Activated CD8-positive, alpha-beta memory T cell treated with anti-CD3 and anti-CD28 coated beads, Interleukin-2, amount 50 U/mL, for 48 hours (primary cell): ENCODE data around the gene TRAM2.

Source experiments
- DNase-seq: peaks from one replicate; pipeline ENCODE4 v3.0.0-alpha.2; 2020

TRAM2 gene

DNA sequence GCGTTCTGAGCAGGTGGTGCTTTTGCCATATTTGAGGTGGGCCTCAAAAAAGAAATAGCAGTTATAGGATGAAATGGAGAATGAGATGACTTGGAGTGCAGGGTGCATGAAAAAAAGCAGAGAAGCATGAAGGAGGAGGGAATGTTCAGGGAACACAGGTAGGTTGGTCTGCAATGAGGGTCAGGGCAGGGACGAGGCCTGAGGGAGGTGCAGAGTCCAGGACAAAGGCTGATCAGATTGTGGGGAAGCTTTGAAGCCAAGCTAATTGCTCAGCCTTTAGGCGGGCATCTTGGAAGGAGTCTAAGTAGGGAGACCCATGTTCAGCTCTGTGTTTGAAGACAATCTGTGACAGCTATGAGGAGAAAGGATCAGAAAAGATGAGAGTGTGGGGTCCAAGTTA is 12.0 kb downstream of the TRAM2 start:
- DNase-seq = no peak

DNA sequence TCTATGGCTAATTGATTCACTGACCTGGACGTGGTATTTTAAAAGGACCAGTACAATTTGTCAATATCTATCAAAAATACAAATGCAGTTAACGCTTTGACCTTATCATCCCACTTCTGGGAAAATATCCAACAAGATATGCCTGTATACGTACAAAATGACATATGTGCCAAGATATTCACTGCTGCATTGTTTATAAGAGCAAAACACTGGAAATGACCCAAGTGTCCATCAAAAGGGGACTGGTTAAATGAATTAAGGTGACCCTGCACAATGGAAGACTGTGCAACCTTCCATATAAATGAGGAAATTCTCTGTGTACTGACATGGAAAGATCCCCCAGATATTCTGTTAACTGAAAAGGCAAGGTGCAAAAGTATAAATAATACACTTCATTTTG is 13.9 kb downstream of the TRAM2 start:
- DNase-seq = no peak

DNA sequence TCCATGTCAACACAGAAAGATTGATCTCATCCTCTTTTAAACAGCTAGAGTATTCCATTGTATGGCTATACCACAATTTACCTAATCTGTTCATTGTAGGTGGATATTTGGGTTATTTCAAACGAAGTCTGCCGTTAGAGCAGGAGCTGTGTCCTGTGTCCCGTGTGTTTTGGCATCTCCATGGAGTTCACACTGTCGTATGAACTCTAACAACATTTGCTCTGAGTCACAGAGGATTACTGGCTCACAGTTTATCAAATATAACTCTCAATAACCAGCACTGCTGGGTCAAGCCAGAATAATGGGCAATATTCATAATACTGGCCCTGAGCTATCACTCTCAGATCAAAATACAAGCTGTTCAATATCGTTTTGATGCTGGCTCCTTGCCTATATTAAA is 16.4 kb downstream of the TRAM2 start:
- DNase-seq = no peak

DNA sequence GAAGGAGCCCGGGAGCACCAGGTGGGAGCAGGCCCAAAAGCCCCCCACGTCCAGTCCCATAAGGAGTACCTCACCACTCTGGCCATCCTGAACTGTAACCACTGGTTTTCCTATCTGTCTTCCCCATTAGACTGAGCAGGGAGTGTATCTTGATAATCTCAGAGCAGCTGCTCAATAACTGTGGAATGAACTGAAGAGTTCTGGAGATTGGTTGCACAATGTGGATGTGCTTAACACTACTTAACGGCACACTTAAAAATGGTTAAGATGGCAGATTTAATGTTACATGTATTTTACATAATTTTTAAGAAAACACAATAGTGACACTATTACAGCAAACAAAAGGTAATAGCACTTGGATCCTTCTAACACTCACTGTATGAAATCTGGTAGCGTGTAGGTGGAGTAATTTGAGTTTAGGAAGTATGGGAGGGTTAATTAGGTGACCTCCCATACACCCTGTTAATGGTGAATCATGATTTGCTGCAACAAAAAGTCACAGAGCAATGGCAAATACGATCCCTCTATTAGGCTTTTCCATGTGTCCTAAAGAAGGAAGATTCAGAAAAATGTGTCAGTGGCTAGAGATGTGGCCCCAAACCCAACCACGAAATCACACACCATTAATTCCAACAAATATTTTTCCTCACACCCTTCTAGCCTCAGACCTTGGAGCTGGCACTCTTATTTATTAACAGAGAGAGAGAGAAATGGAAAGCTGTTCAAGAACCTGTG is 18.4 kb downstream of the TRAM2 start:
- DNase-seq = no peak

DNA sequence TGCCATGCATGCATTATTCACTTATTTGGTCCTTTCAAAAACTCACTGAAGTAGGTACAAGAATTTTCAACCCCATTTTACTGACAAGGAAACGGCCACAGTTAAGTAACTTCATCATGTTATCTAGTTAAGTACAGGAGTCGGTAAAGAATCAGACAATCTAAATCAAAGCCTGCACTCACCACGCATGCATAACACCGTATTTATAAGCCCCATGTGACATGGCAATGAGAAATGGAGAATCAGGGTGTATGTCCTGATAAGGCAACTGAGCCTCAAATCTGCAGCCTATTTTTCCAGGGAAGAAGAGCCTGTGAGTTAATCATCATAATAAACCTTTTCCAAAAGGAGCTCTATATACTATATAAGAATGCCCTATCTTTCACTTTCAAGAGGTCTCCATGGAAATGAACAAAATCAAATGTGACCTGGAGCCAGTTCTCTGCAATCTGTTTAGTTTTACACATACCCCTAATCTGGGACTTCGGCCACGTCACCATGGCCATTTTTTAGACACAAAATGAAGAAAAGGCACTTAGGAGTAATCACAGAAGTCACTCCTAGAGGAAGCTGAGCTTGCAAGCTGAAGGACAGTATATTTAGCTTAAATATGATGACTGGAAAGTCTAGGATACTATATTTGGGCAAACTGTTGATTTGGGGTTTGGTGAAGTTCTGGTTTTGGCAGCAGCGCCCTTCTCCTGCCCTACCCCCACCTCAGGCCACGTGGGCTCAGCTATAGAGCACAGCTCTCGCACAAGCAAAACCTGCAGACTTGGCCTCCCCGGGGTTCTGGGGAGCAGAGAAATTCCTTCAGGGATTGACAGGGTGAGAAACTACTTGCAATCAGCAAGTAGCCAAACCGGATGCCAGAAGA is 19.2 kb downstream of the TRAM2 start:
- no peak for DNase-seq

DNA sequence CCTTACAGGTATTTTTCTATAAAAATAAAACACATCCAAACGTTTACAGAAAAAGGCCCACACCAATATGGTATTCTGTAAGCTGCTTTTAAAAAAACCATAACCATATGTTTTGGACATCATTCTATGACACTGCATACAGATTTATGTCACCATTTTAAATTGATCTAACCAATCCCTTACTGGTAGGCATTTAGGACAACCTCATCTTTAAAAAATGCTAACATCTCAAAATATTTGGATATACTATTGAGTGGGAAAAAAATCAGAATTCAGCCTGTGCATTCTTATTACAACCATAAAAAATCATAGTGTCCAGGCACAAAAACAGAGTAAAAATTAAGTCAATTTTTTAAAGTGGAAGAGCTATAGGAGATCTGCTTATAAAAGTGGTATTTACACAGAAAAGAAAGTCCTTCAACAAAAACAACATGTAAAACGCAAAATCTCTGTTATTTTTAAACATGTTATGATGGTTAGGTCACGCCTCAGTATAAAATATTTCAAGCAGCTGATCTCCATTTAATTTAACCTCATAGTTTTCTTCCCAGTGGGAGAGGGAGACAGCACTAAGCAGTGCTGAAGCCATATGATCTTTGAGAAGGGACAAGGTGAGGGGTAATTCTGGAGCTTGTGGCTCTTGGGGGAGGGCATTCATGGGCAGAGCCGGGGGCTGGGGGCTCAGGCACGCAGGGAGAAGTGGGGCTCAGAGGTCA is 21.2 kb downstream of the TRAM2 start:
- no peak for DNase-seq

DNA sequence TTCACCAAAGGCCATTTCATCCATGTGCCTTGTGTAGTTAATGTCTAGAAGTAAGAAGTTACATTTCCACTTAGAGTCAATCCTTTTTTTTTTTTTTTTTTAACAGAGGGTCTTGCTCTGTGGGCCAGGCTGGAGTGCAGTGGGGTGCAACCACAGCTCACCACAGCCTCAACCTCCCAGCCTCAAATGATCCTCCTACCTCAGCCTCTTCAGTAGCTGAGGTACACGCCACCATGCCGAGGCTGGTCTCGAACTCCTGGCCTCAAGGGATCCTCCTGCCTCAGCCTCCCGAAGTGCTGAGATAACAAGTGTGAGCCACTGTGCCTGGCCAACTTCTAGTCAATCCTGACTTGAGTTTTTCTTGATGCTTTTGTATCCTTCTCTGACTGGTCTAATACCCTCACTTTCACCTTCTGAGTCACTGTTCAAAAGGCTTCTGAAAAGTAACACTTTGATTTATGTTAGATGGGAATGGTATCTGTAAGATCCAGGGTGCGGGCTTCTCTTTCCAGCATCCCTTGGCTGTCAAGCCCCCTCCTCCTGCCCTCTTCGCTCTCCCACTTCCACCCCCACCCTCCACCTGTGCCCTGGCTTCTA is 22.1 kb downstream of the TRAM2 start:
- DNase-seq = no peak

DNA sequence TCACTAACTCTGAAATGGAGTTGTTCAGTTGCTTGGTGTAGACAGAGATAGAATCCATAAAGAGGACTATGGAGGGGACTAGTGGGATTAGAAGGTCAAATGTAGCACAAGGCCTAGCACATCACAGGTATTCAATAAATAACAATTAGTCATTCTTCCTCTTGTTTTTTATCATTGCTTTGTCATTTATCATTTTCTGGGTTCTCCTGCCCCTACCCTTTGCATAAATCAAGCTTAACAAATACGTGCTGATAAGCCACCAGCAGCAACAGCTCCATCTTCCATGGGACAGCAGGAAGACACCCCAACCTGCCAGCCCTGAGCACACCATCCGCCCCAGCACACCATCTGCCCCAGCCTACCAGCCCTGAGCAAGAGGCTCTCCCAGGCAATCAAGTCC is 23.1 kb downstream of the TRAM2 start:
- no peak for DNase-seq

DNA sequence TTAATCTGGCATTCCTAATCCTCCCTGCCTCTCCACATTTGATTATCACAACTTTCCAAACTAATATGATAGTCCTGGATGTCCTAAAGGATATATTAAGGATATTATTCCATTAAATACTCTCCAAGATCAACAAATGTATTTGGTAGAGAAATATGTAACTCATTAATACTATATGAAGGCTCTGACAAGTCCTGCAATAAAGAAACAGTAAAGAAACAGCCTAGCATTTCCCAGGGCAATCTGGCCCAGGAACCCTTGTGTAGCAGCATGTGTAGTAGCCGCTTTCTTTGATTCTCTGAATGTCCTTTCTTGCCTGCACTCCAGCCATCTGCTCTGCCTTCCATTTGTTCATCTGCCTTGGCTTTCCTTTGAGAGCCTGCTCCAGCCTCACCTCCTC is 23.7 kb downstream of the TRAM2 start:
- no peak for DNase-seq

DNA sequence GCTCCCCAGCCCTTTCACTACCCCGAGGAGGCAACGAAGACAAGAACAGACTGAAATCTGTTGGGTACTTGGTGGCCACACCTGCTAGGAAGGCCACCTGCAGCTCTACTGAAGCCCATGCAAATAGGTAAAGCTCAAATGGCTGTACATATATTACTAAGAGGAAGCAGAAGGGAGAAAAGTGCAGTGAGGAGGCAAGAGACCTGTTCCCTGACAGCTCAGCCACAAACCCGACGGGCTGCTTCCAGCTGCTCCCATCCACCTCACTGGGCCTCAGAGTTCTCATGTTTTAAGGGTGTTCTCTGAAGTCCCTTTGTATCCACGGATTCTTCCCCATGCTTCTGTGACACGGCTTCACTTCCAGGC is 24.6 kb downstream of the TRAM2 start:
- no peak for DNase-seq

DNA sequence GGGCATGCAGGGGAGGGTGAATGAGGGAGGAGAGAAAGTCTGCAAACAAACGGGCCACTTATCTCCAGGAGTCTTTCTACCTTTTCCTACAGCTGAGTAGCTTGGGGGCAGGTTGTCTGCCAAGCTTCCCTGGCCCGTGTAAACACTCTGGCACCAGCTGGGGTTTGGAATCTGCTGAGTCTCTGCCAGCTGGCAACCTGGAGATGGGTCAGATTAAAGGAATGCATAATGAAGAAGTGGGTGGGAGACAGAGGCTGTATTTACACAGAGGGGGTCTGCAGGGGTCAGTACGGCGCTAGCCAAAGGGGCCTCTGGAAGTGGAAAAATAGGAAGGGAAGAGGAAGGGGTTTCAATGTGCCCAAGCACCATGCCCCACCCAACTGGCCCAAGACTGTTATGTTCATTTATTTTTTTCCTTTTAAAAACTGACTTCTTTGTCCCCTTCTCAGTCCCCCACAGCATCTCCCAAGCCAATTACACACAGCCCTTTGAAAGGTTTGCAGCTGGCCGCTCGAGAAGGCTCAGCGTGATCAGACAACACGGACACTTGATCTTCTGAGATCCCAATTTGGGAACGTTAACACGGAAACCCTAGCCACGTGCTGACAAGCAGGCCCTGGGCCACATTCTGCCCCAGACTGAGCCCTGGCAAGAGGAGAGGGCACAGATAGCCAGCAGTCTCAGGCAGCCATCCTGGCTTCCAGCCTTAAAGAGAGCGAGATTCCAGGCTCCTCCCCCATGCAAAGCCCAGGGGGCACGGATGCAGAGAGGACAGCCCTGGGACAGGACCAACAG is 25.2 kb downstream of the TRAM2 start:
- DNase-seq = no peak

DNA sequence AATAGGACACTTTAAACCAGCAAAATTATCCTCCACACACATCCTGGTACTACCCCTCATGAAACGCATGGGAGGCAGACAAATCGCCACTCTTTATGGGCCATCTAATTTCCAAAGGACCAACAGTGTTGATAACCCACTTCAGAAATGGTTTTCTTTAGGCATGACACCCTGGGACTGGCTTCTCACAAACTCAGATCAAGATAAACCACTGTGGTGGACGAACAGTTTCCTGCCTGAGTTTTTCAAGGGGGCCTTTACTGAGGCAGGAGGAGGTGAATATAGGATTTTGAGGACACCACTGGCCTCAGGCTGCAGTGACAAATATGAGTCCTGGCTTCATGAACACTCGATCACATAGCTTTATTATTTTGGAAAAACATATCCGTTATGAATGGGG is 26.0 kb downstream of the TRAM2 start:
- no peak for DNase-seq

DNA sequence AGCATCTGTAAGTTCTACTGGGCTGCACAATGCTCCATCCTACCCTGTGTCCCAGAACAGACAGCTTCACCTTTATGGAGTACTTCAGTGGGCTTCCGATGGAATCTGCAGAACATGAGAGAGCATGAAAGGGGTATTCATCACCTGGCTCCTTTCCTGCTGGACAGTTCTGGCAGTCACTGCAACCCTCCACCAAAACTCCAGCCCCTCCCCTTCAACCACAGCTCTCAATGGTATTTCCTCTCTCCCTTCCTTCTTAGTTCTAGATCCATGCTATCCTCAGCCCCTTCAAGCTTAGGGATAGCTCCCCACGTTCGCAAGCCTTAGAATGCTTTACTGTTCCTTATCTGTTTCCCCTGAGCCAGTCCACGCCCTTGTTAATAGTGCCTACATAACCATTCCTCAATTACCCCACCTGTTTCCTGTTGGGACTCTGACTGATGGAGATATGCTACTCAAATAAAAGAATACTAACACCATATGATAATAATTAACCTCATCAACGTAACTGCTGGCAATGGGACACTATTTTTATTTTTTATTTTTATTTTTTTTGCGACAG is 26.8 kb downstream of the TRAM2 start:
- DNase-seq = no peak

DNA sequence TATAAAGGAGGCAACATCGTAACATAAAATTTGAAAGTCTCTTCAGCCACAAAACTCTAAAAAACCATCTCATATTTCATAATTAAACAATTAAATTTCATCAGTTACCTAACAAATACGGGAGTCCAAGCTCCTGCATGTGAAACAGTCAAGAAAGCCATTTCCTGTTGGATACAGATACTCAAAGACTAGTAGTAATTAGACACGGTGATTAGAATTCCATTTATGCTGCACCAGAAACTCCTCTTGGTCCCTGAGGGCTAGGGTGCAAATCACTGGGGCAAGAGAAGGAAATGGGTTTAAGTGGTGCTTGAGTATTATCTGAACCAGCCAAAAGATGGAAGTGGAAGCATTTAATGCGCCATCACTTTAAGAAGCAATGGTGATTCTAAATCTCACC is 27.4 kb downstream of the TRAM2 start:
- no peak for DNase-seq

DNA sequence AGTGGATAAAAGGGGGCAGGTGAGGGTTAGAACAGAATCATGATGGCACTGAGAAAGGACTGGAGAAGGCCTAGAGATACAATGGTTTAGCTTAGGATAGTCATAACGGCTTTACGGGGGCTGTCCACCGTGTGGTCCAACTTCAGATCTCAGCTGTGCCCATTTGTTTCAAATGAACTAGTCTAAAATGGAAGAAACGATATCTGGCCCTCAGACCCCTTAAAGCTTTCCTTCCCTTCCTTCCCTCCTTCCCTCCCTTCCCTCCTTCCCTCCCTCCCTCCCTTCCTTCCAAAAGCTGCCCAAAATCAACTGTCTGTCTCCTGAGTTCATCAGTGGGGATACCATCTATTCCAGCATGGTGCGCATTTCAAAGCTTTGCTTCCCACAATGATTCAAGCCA is 27.9 kb downstream of the TRAM2 start:
- DNase-seq = no peak

DNA sequence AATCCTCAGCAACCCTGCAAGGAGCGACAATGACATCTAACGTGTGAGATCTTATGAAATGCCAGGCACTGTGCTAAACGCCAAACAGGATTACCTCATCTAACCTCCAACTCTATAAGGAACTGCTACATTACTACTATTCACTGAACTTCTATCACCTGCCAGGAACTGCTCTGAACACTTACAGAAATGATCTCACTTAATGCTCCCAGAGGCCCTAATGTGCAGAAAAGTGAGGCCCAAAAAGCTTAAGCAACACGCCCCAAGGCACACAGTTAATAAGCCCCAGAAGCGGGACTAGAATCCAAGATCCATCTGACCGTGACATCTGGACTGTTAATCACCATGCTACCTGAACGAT is 28.5 kb downstream of the TRAM2 start:
- no peak for DNase-seq

DNA sequence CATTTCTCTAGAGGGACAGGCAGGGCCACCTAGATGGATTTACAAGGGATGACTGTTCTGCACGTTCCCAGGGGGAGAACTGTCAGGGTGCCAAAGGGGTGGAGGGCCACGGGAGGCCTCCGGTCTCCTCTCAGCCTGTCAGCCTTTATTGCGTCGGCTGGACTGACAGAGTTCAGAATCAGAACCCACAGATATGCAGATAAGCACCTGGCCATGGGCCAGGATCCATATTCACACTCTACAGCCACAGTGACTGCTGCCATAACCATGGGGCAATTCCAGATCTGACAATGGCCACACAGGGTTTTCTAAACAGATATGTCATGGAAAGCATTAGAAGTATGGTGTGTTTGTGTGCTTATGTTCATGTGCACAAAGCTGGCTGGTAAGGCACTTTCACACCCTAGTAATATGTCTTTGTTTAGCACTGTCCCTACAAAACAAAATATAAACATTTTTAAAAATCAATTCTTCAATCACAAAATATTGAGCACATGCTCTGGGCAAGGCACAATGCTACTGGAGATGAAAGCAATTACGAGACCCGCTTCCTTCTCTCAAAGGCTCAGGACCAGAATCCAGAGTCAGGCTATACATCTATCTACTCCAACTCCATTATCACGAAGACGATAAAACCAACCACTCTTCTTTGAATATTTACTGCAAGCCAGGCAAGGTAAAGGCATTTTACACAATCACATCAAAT is 29.1 kb downstream of the TRAM2 start:
- DNase-seq = no peak

DNA sequence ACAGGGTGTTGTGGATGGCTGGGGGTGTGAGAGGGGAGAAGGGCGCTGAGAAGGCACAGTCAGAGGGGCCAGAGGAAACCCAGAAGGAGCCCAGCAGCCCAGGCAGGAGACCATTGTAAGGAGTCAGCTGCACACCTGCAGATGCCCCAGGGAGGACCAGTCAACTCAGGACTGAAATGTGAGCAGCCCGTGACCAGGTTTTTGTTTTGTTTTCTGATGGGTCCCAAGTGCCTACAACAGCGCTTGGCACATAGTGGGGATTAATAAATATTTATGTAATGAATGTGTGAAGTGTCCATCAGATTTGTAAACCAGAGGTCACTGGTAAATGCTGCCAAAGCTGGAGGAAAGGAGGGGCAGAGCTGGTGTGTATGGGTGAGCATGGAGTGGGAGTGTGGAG is 30.2 kb downstream of the TRAM2 start:
- DNase-seq = no peak

DNA sequence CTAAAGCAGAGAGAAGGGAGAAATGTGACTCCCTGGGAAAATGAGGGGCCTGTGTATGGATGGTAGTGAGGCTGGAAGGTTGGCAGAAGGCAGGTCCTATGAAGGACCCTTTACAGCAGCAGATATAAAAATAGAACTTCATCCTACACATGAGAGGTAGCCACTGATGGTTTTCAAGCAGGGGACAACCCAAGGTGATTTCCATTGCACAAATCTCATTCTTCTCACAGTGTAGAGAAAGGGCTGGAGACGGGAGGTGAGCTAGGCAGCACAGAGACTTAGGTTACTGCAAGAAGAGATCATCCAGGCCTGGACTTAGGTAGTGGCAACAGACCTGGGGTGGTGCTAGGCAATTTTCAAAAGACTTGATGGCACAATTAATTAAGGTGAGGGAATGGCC is 30.7 kb downstream of the TRAM2 start:
- no peak for DNase-seq

DNA sequence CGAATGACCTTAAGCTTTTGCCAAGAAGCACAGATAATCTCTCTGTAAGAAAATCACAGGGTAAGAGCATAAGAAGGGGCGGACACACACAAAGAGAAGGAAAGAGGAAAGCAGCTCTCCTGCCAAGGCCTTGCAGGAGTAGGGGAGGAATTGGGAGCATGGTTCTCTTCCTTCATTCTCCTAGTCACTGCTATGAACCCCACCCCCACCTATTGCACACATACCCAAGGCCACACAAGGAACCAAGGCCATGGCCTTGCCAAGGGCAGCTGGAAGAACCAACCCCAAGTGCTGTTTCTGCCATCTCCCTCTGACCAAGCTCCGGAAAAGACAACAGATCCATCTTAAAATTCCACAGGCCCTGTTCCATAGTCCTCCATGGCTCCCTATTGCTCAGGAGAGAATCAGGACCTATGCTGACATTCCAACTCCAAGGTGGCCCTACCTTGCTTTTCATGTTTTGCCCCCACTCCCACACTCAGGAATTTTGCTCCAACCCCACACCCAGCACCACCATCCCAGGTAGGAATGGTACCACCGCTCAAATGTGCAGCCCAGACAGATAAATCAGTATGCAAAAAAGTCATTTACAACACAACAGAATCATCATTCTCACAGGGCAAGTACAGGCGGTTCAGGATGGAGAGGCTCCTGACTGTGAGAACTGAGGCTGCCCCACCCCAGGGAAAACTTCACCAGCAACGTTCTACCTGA is 31.3 kb downstream of the TRAM2 start:
- no peak for DNase-seq
